H9 (cell line): Measurements from ENCODE around the gene CHRNG. TPM values are rescaled to one million over a fixed set of nuclear protein-coding genes. Genes with fewer than 3 reads are reported as not detected.

ENCODE experiments used
- DNase-seq: peaks from one replicate; pipeline ENCODE4 v3.0.0-alpha.2; 2017
- H2AFZ ChIP-seq: one replicate; pipeline ENCODE4 v1.6.1; 2013; ENCODE audit warnings: mild to moderate bottlenecking, low read length, control low read depth, moderate library complexity
- H2AK5ac ChIP-seq: 2 replicates; pipeline ENCODE4 v1.6.1; 2013; ENCODE audit warnings: low read length, control low read depth, mixed read lengths; ENCODE audit not compliant: insufficient read length
- H2BK120ac ChIP-seq: one replicate; pipeline ENCODE4 v1.6.1; 2013; ENCODE audit warnings: low read depth, mild to moderate bottlenecking, low read length, control low read depth, inconsistent platforms; ENCODE audit not compliant: poor library complexity, severe bottlenecking
- H2BK12ac ChIP-seq: 2 replicates; pipeline ENCODE4 v1.6.1; 2013; ENCODE audit warnings: low read length, control low read depth, mixed read lengths, low read depth; ENCODE audit not compliant: insufficient read length
- H2BK15ac ChIP-seq: 2 replicates; pipeline ENCODE4 v1.6.1; 2013; ENCODE audit warnings: low read depth, low read length, control low read depth
- H2BK20ac ChIP-seq: one replicate; pipeline ENCODE4 v1.6.1; 2013; ENCODE audit warnings: low read depth, mild to moderate bottlenecking, low read length, control low read depth, inconsistent platforms; ENCODE audit not compliant: poor library complexity, severe bottlenecking
- H2BK5ac ChIP-seq: 2 replicates; pipeline ENCODE4 v1.6.1; 2013; ENCODE audit warnings: low read length, control low read depth, mixed read lengths; ENCODE audit not compliant: insufficient read length
- H3K14ac ChIP-seq: 2 replicates; pipeline ENCODE4 v1.6.1; 2013; ENCODE audit warnings: low read length, control low read depth; ENCODE audit not compliant: insufficient read depth
- H3K18ac ChIP-seq: 2 replicates; pipeline ENCODE4 v1.6.1; 2013; ENCODE audit warnings: low read depth, mild to moderate bottlenecking, mixed read lengths, low read length, control low read depth; ENCODE audit not compliant: insufficient read length
- H3K23ac ChIP-seq: 2 replicates; pipeline ENCODE4 v1.6.1; 2013; ENCODE audit warnings: low read length, control low read depth, mixed read lengths, low read depth; ENCODE audit not compliant: insufficient read length
- H3K23me2 ChIP-seq: 2 replicates; pipeline ENCODE4 v1.6.1; 2013; ENCODE audit warnings: low read depth, mild to moderate bottlenecking, mixed read lengths, low read length, control low read depth; ENCODE audit not compliant: insufficient read length, poor library complexity, severe bottlenecking
- H3K27ac ChIP-seq: 2 replicates; pipeline ENCODE4 v1.5.1; 2013; ENCODE audit warnings: low read length, control low read depth, mixed read lengths, low read depth; ENCODE audit not compliant: insufficient read length
- H3K27me3 ChIP-seq: 2 replicates; pipeline ENCODE4 v1.6.1; 2013; ENCODE audit warnings: low read length, control low read depth, inconsistent platforms; ENCODE audit not compliant: insufficient read depth
- H3K4ac ChIP-seq: 2 replicates; pipeline ENCODE4 v1.6.1; 2013; ENCODE audit warnings: low read depth, mild to moderate bottlenecking, control low read depth, inconsistent platforms, low read length, moderate library complexity
- H3K4me1 ChIP-seq: 2 replicates; pipeline ENCODE4 v1.6.1; 2013; ENCODE audit warnings: low read length, control low read depth, inconsistent platforms; ENCODE audit not compliant: insufficient read depth
- H3K4me2 ChIP-seq: 2 replicates; pipeline ENCODE4 v1.6.1; 2013; ENCODE audit warnings: low read length, control low read depth, mixed read lengths; ENCODE audit not compliant: insufficient read length, insufficient read depth
- H3K56ac ChIP-seq: 2 replicates; pipeline ENCODE4 v1.6.1; 2013; ENCODE audit warnings: low read depth, mild to moderate bottlenecking, mixed read lengths, low read length, control low read depth; ENCODE audit not compliant: insufficient read length
- H3K79me1 ChIP-seq: 2 replicates; pipeline ENCODE4 v1.6.1; 2013; ENCODE audit warnings: low read depth, mild to moderate bottlenecking, moderate library complexity, low read length, control low read depth, inconsistent platforms; ENCODE audit not compliant: insufficient read depth, poor library complexity, severe bottlenecking
- H3K79me2 ChIP-seq: 2 replicates; pipeline ENCODE4 v1.6.1; 2013; ENCODE audit warnings: low read length, control low read depth, inconsistent platforms; ENCODE audit not compliant: insufficient read depth
- H3K9ac ChIP-seq: 2 replicates; pipeline ENCODE4 v1.6.1; 2013; ENCODE audit warnings: low read length, control low read depth, mixed read lengths; ENCODE audit not compliant: insufficient read length; ENCODE audit errors: extremely low read depth
- H3K9me3 ChIP-seq: one replicate; pipeline ENCODE4 v1.6.1; 2013; ENCODE audit warnings: low read depth, low read length, inconsistent platforms; ENCODE audit not compliant: control insufficient read depth
- H3T11ph ChIP-seq: one replicate; pipeline ENCODE4 v1.6.1; 2013; ENCODE audit warnings: mild to moderate bottlenecking, low read length, control low read depth, inconsistent platforms
- H4K20me1 ChIP-seq: one replicate; pipeline ENCODE4 v1.6.1; 2013; ENCODE audit not compliant: control insufficient read depth, insufficient read length, insufficient read depth
- H4K5ac ChIP-seq: 2 replicates; pipeline ENCODE4 v1.6.1; 2013; ENCODE audit warnings: low read depth, mild to moderate bottlenecking, mixed read lengths, low read length, control low read depth; ENCODE audit not compliant: insufficient read length
- H4K8ac ChIP-seq: replicated peaks from 2 replicates; pipeline ENCODE4 v1.6.1; 2013; ENCODE audit warnings: low read length, control low read depth, mixed read lengths, low read depth; ENCODE audit not compliant: insufficient read length
- H4K91ac ChIP-seq: 2 replicates; pipeline ENCODE4 v1.6.1; 2013; ENCODE audit warnings: low read depth, mild to moderate bottlenecking, moderate library complexity, mixed read lengths, low read length, control low read depth; ENCODE audit not compliant: insufficient read length
- H3K27ac Mint-ChIP-seq, 3 experiments: 2 replicates in 2 of 3; 3 replicates in 1 of 3; pipeline ENCODE4 v1.8.0; 2020 to 2021; ENCODE audit warnings: mixed read lengths in 3 of 3, mild to moderate bottlenecking in 1 of 3, moderate library complexity in 1 of 3
- H3K27me3 Mint-ChIP-seq: 2 replicates; pipeline ENCODE4 v1.8.0; 2021; ENCODE audit warnings: low read depth, mild to moderate bottlenecking, moderate library complexity, mixed read lengths
- H3K36me3 Mint-ChIP-seq, 3 experiments: 2 replicates in 2 of 3; 3 replicates in 1 of 3; pipeline ENCODE4 v1.8.0; 2020 to 2021; ENCODE audit warnings: low read depth in 3 of 3, mixed read lengths in 3 of 3; ENCODE audit not compliant: insufficient read depth in 1 of 3
- H3K4me1 Mint-ChIP-seq, 2 experiments: 2 replicates each; pipeline ENCODE4 v1.8.0; 2020; ENCODE audit warnings: mixed read lengths in 2 of 2
- H3K4me3 Mint-ChIP-seq, 2 experiments: 2 replicates in 1 of 2; 3 replicates in 1 of 2; pipeline ENCODE4 v1.8.0; 2020 to 2021; ENCODE audit warnings: mild to moderate bottlenecking in 2 of 2, mixed read lengths in 2 of 2, moderate library complexity in 1 of 2
- H3K9me3 Mint-ChIP-seq, 2 experiments: 2 replicates in 1 of 2; 3 replicates in 1 of 2; pipeline ENCODE4 v1.8.0; 2020; ENCODE audit warnings: mild to moderate bottlenecking in 2 of 2, mixed read lengths in 2 of 2, moderate library complexity in 1 of 2
- WGBS: extraction: QIAGEN DNeasy Blood & Tissue Kit; methylation state at CpG from one replicate; pipeline ENCODE4 v1.1.7; 2013; ENCODE audit warnings: missing lambda C conversion rate, low lambda C conversion rate, mixed read lengths; ENCODE audit not compliant: insufficient read length; ENCODE audit errors: extremely low coverage; 5-methylcytosine and 5-hydroxymethylcytosine counted together
- total RNA-seq: library from RNA; stranded (reverse); gene quantifications from 2 replicates; pipeline ENCODE4 v1.2.1, GENCODE V29; 2021
- TF ChIP-seq, protein P1 (sequence below): fragments of 200-600 bp; sonication (generic); conservative IDR thresholded peaks from 3 replicates; pipeline ENCODE4 v1.8.0; 2021; ENCODE audit warnings: antibody characterized with exemption, mild to moderate bottlenecking

CHRNG gene
- total RNA-seq, 1 experiment from 2014 or later = not detected

DNA sequence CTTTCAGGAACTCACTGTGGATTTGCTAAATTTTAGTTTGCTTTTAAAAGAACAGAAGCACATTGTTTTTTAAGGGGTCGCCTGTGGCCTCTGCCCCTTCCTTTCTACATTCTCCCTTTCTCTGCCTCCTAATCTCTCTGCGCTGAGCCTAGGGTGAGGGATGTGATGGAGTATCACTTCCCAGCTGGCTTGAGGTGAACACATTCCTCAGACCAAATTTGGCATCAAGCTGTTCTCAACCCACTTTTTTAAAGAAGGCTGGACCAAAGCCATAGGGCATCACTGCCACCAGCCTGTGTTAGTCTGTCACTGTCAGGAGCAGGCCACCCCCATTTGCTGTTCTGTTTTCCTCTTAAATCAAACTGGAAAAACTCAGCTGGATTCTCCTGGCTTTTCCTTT, 38.3 kb downstream of the CHRNG start:
- no peaks in the 10 kb centered on the region for H3K79me2 ChIP-seq
- H4K91ac ChIP-seq = no peak overlapping the region
- H3K4me1 ChIP-seq = no peaks in the 10 kb centered on the region
- no peaks in the 10 kb centered on the region for H3K79me1 ChIP-seq
- H3K9me3 ChIP-seq = no peaks in the 10 kb centered on the region
- no CpG with 5 or more reads among the region's 2 CpGs for WGBS
- H3K27me3 ChIP-seq = no peaks in the 10 kb centered on the region
- H3K4me2 ChIP-seq = no peak overlapping the region
- no peaks in the 10 kb centered on the region for H3K27me3 Mint-ChIP-seq
- H2BK12ac ChIP-seq = no peak overlapping the region
- DNase-seq = no peak
- H2BK5ac ChIP-seq = no peak overlapping the region
- no peak overlapping the region for H3K18ac ChIP-seq
- H4K5ac ChIP-seq = no peak overlapping the region
- no peak overlapping the region for H2AK5ac ChIP-seq
- no peak overlapping the region for H2BK120ac ChIP-seq
- peaks cover 8 to 57% (median 37%) of the 10 kb centered on the region in 3 experiments; a peak in 6 of 7 replicates for H3K36me3 Mint-ChIP-seq
- no peak overlapping the region for H3K4ac ChIP-seq
- H3K4me1 Mint-ChIP-seq = no peaks in the 10 kb centered on the region
- H2BK20ac ChIP-seq = no peak overlapping the region
- no peaks in the 10 kb centered on the region for H3K9me3 Mint-ChIP-seq
- H3K27ac ChIP-seq = no peak overlapping the region
- no peak overlapping the region for H3K56ac ChIP-seq
- H3K9ac ChIP-seq = no peak overlapping the region
- H2BK15ac ChIP-seq = no peak overlapping the region
- H4K8ac ChIP-seq = no peak overlapping the region
- no peak overlapping the region for H3K4me3 Mint-ChIP-seq
- H2AFZ ChIP-seq = no peak overlapping the region
- no peaks in the 10 kb centered on the region for H3K23me2 ChIP-seq
- H3K23ac ChIP-seq = no peak overlapping the region
- TF ChIP-seq, protein P1, sequence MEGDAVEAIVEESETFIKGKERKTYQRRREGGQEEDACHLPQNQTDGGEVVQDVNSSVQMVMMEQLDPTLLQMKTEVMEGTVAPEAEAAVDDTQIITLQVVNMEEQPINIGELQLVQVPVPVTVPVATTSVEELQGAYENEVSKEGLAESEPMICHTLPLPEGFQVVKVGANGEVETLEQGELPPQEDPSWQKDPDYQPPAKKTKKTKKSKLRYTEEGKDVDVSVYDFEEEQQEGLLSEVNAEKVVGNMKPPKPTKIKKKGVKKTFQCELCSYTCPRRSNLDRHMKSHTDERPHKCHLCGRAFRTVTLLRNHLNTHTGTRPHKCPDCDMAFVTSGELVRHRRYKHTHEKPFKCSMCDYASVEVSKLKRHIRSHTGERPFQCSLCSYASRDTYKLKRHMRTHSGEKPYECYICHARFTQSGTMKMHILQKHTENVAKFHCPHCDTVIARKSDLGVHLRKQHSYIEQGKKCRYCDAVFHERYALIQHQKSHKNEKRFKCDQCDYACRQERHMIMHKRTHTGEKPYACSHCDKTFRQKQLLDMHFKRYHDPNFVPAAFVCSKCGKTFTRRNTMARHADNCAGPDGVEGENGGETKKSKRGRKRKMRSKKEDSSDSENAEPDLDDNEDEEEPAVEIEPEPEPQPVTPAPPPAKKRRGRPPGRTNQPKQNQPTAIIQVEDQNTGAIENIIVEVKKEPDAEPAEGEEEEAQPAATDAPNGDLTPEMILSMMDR = no peak
- no peak overlapping the region for H3K14ac ChIP-seq
- H4K20me1 ChIP-seq = no peaks in the 10 kb centered on the region
- no peak overlapping the region for H3K27ac Mint-ChIP-seq
- no peak overlapping the region for H3T11ph ChIP-seq
